Effector memory CD4-positive, alpha-beta T cell (primary cell): ENCODE data around the gene SH3PXD2B.

Experiments used
- DNase-seq, 3 donors: peaks; one replicate each; pipeline ENCODE4 v3.0.0-alpha.2; 2020
- H3K27ac ChIP-seq: 2 replicates; pipeline ENCODE4 v1.7.0; 2013; ENCODE audit warnings: mild to moderate bottlenecking, low read length, moderate library complexity; ENCODE audit not compliant: insufficient read depth, poor library complexity, severe bottlenecking
- H3K27me3 ChIP-seq: replicated peaks from 2 replicates; pipeline ENCODE4 v1.7.0; 2013; ENCODE audit warnings: mild to moderate bottlenecking, low read length; ENCODE audit not compliant: insufficient read depth, control insufficient read depth, poor library complexity, severe bottlenecking
- H3K36me3 ChIP-seq: 2 replicates; pipeline ENCODE4 v1.7.0; 2013; ENCODE audit warnings: mild to moderate bottlenecking, low read length, moderate library complexity; ENCODE audit not compliant: control insufficient read depth, insufficient read depth
- H3K4me1 ChIP-seq: 2 replicates; pipeline ENCODE4 v1.7.0; 2013; ENCODE audit warnings: low read length, mild to moderate bottlenecking; ENCODE audit not compliant: control insufficient read depth, insufficient read depth, poor library complexity, severe bottlenecking
- H3K4me3 ChIP-seq: 2 replicates; pipeline ENCODE4 v1.7.0; 2013; ENCODE audit warnings: low read length, low read depth, mild to moderate bottlenecking; ENCODE audit not compliant: insufficient read depth, poor library complexity, severe bottlenecking
- H3K9me3 ChIP-seq: 2 replicates; pipeline ENCODE4 v1.7.0; 2013; ENCODE audit warnings: mild to moderate bottlenecking, low read length, moderate library complexity; ENCODE audit not compliant: control insufficient read depth

The SH3PXD2B gene

DNA sequence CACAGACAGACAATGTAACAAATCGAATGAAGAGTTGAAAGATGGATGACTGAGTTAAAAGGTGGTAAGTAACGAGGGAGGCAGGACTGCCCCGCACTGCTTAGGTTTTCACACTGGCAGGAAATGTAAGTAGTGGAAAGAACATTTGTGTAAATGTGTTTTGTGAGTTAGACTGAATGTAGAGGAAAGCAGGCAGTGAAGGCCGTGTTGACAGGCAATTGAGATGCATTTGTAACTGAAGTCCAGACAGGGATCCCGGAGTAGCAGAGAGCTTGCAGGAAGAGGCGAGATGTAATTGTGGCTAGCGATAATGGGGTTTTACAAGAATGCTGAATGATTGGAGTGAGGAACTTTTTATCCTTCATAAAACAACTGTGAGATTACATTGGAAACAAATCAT lies 20.0 kb upstream of the SH3PXD2B start:
- H3K4me1 ChIP-seq: no peaks in the 10 kb centered on the region
- H3K27me3 ChIP-seq: no peaks in the 10 kb centered on the region
- no peak overlapping the region for H3K4me3 ChIP-seq
- no peaks in the 10 kb centered on the region for H3K9me3 ChIP-seq
- DNase-seq: no peak
- no peaks in the 10 kb centered on the region for H3K36me3 ChIP-seq
- no peak overlapping the region for H3K27ac ChIP-seq

DNA sequence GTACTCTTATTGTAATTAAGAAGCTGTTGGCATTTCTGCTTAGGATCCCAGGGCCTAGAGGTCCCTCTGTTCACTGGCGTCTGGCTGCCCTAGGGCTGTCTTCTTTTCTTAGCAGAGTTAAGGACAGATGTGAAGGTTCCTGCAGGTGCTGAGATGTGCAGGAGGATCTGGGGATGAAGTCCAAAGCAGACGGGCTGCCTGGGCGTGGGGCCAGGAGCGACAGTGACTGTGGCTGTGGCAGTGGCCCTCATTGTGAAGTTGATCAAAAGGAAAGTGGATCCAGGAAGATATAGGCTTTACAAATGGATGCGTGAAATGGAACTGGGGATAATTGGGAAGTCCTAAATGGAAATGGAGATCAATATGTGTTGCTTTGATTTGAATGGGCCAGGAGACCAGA lies 19.1 kb upstream of the SH3PXD2B start:
- no peak overlapping the region for H3K27ac ChIP-seq
- no peaks in the 10 kb centered on the region for H3K9me3 ChIP-seq
- H3K4me1 ChIP-seq: no peaks in the 10 kb centered on the region
- DNase-seq: no peak
- H3K4me3 ChIP-seq: no peak overlapping the region
- H3K36me3 ChIP-seq: no peaks in the 10 kb centered on the region
- no peaks in the 10 kb centered on the region for H3K27me3 ChIP-seq

DNA sequence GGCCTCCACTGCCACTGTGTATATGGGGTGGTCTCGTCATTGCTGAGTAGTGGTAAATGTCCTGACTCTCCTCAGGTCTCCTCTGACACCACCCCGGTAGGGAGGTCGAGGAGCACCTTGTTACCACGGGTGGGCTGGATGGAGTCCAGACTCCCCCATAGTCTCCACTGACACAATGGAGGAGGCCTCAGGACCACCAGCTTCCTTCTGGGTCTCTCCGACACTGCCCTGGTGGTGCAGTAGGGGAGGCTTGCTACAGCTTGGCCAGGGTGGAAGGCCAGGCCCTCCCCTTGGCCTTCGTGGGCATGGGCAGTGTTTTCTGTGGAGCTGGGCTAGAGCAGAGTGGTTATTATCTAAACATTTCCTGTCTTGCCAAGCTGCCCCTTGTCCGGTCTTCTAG lies 15.4 kb upstream of the SH3PXD2B start:
- no peaks in the 10 kb centered on the region for H3K36me3 ChIP-seq
- H3K9me3 ChIP-seq: no peaks in the 10 kb centered on the region
- H3K4me1 ChIP-seq: no peaks in the 10 kb centered on the region
- no peak overlapping the region for H3K27ac ChIP-seq
- H3K4me3 ChIP-seq: no peak overlapping the region
- no peaks in the 10 kb centered on the region for H3K27me3 ChIP-seq
- no peak for DNase-seq

DNA sequence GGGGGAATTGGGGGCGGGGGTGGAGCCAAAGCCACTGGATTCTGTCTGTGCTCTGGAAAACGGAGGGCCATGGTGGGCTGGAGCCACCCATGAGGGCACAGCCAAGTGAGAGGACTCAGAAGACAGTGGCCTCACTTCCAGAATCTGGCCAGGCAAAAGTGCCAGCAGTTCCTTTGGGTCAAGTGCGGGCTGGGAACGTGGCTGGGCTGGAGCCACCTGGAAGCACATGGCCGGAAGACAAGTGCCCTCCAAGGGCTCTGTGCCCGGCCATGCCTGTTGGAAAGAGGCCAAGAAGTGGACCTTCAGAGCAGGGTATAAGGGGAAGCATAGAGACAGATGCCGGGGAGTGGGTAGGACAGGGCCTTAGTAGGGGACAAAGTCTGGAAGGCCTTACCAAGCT lies 11.7 kb upstream of the SH3PXD2B start:
- H3K27ac ChIP-seq: no peak overlapping the region
- no peak overlapping the region for H3K4me3 ChIP-seq
- H3K36me3 ChIP-seq: no peaks in the 10 kb centered on the region
- DNase-seq: no peak
- no peaks in the 10 kb centered on the region for H3K27me3 ChIP-seq
- no peaks in the 10 kb centered on the region for H3K4me1 ChIP-seq
- H3K9me3 ChIP-seq: no peaks in the 10 kb centered on the region

DNA sequence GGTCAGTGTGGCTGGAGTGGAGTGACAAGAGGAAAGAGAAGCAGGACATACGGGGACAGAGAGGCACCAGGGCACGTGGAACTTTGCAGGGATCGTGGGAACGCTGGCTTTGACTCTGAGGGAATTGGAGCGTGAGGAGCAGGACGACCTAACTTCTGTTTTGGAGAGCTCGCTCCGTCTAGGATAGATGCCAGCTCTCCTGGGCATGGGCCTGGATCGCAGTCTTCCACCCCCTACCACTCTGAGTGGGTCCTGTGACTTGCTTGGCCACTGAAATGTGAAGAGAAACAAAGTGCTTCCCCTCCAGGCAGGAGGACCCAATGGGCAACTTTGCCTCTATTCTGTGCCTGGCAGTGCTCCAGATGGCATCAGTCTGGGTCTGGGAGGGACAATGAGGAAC lies 8.7 kb upstream of the SH3PXD2B start:
- no peaks in the 10 kb centered on the region for H3K9me3 ChIP-seq
- DNase-seq: no peak

DNA sequence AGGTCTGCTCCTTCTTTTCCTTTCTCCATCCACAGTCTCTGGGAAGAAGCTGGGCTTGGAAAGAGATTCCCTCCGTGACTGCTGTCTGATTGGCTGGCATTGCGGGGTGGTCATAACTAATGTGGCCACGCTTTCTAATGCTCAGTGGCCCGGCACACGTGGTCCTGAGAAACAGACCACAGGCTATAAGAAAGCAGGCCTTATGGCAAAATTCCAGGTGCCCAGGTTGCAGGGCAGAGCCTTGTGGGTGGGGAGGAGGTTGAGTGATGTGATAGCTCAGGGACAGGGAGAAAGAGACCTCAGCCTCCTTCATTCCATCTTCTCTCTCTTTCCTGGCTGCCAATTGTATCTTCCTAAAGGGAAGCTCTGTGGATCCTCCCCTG lies 5.4 kb upstream of the SH3PXD2B start:
- no peak overlapping the region for H3K4me3 ChIP-seq
- H3K27me3 ChIP-seq: no peaks in the 10 kb centered on the region
- H3K4me1 ChIP-seq: no peaks in the 10 kb centered on the region
- no peaks in the 10 kb centered on the region for H3K9me3 ChIP-seq
- DNase-seq: no peak
- no peaks in the 10 kb centered on the region for H3K36me3 ChIP-seq
- H3K27ac ChIP-seq: no peak overlapping the region

More for the DNA sequence above, 8.7 kb upstream of the SH3PXD2B start:
- Histone ChIP-seq H3K27ac (no peak overlapping the region), H3K27me3 (no peaks in the 10 kb centered on the region), H3K4me3 (no peak overlapping the region), H3K36me3 (no peaks in the 10 kb centered on the region), H3K4me1 (no peaks in the 10 kb centered on the region)

DNA sequence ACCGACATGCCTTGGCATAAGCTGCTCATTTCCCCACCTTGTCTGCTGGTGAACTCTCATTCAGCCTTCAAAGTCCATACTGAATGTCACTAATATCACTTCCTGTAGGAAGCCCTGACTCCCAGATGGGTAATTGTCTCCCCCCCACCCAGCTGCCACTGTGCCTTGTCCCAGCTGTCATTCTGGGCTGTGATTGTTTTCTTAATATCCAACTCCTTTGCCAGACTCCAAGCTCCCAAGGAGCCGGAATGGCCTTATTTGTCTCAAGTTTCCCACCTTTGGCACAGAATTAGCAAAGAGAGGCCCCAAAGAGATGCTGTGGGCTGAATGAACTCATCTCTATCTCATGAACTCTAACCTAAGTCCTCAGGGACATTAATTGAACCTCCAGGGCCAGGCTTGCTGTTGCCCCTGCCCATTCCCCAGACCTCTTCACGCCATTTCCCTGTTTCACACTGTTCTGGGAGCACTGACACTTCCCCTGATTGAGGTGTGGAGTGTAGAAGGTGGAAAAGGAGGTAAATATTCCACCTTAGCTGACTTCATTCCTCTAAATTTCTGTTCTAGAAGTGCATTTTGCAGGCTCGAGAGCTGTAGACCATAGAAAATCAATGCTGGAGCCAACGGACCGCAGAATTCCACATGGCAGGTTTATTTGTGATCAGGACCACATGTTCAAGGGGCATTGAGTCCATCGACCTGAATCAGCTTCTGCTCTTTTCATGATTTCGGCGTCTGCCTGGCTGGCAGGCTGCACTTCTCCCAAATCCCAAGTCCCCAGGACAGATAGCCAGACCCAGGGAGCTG lies 4.9 kb upstream of the SH3PXD2B start:
- H3K27me3 ChIP-seq: no peaks in the 10 kb centered on the region
- H3K4me3 ChIP-seq: no peak overlapping the region
- no peak overlapping the region for H3K27ac ChIP-seq
- H3K4me1 ChIP-seq: no peaks in the 10 kb centered on the region
- no peak for DNase-seq
- H3K36me3 ChIP-seq: no peaks in the 10 kb centered on the region
- no peaks in the 10 kb centered on the region for H3K9me3 ChIP-seq

DNA sequence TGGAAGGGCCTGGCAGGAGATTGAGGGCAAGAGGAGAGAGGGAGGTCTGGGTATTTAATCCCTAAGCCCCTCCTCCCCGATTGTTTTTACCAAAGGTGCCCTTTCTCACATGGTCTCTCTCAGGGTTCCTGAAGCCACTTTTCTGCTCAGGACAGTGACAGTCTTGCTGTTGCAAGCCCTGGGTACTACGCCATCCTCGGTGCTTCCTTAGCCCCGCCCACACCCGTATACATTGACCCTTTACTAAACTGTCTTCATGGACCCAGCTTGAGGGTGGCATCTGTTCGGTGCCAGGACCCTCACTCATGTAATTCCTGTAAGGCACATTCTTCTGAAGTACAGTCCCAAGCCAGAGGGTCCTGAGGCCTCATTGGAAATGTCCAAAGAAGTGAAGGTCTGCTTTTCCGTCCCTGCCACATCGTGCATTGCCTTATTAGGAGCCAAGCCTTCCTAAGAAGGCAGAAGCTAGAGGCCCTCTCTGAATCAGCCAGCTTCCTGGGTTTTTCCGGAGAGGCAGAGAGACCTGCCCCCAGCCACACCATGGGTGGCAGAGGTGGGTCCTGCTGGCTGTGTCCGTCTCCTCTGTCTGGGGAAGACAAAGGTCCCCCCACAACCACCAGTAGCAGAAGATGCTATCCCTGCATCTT lies 1.9 kb upstream of the SH3PXD2B start:
- H3K27me3 ChIP-seq: peaks cover 8% of the 10 kb centered on the region
- H3K9me3 ChIP-seq: no peaks in the 10 kb centered on the region
- H3K4me3 ChIP-seq: no peak overlapping the region
- H3K27ac ChIP-seq: no peak overlapping the region
- H3K4me1 ChIP-seq: peaks cover 5% of the 10 kb centered on the region
- no peaks in the 10 kb centered on the region for H3K36me3 ChIP-seq
- no peak for DNase-seq

DNA sequence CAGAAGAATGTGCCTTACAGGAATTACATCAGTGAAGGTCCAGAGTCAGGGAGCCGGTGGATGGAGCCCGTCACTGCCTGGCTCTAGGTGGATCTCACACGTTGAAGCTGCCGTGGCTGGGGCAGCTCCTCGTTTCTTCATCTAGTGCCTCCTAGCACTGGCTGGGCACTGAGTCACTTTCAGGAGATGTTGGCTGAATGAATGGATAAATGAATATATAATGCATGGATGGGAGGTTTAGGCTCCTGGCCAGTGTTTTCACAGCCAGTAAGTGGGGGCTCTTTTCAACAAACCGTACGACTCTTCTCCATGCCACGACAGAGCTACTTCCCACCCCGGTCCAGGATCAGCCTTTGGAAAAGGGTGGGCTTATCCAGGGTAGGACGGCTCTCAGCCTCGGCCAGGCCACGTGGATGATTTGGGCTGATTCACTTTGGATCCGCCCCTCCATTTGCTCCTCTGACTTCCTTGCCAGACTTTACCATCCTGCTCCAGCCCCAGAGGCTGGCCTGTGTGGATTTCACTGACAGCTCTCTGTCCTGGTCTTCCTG lies 1.3 kb upstream of the SH3PXD2B start:
- no peak for DNase-seq
- Histone ChIP-seq H3K9me3 (no peaks in the 10 kb centered on the region), H3K27ac (no peak overlapping the region), H3K36me3 (no peaks in the 10 kb centered on the region), H3K4me3 (no peak overlapping the region), H3K27me3 (peaks cover 8% of the 10 kb centered on the region), H3K4me1 (peaks cover 5% of the 10 kb centered on the region)

DNA sequence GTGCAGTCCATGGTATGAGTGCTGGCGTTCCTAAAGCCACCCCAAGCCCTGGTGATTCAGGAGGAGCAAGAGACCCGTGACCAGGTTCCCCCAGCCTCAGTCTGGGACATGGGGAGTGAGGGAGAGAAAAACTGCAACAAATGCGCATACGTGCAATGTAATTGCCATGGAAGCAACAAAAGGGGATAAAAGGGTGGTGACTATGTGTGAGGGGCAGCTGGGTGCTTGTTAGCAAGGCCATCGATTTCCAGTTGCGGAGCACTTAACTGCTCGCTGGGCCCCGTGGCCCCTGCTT lies 709 bp upstream of the SH3PXD2B start:
- Histone ChIP-seq H3K27ac (no peak overlapping the region), H3K4me1 (peaks cover 5% of the 10 kb centered on the region), H3K9me3 (no peaks in the 10 kb centered on the region), H3K27me3 (peaks cover 8% of the 10 kb centered on the region), H3K36me3 (no peaks in the 10 kb centered on the region), H3K4me3 (no peak overlapping the region)
- DNase-seq: no peak
